ENCODE results near the gene DIS3.
"Not testable (repeated sequence)": the region's sequence is repeated elsewhere in the genome, so short reads cannot be mapped to it uniquely, and the experiment has no call there.

DIS3 gene

GRCh38 chr13:72737033-72737432, 44.7 kb downstream of the DIS3 start:
- no peak for DNase-seq

GRCh38 chr13:72728290-72728605, 53.5 kb downstream of the DIS3 start:
- DNase-seq: no peak

GRCh38 chr13:72727417-72728289, 54.0 kb downstream of the DIS3 start, which contains the start of the genes BORA and MZT1:
Gene BORA, plus strand, starts transcription at chr13:72727923. Its CDS starts 1,018 bp downstream, at chr13:72728941.
Gene MZT1, minus strand, starts transcription at chr13:72727629. Its CDS starts 27 bp downstream, at chr13:72727602.
- DNase-seq: peak; percentile 97

GRCh38 chr13:72726726-72727416, 54.8 kb downstream of the DIS3 start:
- DNase-seq: peak; percentile 3

- DNase-seq: not testable (repeated sequence)
Measured at GRCh38 chr13:72726185-72726584, 55.5 kb downstream of the DIS3 start.

- DNase-seq: no peak
Measured at GRCh38 chr13:72716776-72717175, 64.9 kb downstream of the DIS3 start.

Measured in DMS153 (cell line).